Loucy (cell line): ENCODE results near the gene NR2F1-AS1.

Experiments
- EZH2phosphoT487 ChIP-seq: fragments of 200-600 bp; IDR thresholded peaks from 2 replicates; pipeline ENCODE4 v1.6.1; 2018; ENCODE audit warnings: antibody characterized with exemption, mild to moderate bottlenecking, moderate library complexity, borderline replicate concordance
- TF ChIP-seq, protein P1 (sequence below): fragments of 200-600 bp; sonication (generic); conservative IDR thresholded peaks from 2 replicates; pipeline ENCODE4 v1.5.1; 2014; ENCODE audit warnings: mild to moderate bottlenecking, antibody characterized with exemption, low read length

DNA sequence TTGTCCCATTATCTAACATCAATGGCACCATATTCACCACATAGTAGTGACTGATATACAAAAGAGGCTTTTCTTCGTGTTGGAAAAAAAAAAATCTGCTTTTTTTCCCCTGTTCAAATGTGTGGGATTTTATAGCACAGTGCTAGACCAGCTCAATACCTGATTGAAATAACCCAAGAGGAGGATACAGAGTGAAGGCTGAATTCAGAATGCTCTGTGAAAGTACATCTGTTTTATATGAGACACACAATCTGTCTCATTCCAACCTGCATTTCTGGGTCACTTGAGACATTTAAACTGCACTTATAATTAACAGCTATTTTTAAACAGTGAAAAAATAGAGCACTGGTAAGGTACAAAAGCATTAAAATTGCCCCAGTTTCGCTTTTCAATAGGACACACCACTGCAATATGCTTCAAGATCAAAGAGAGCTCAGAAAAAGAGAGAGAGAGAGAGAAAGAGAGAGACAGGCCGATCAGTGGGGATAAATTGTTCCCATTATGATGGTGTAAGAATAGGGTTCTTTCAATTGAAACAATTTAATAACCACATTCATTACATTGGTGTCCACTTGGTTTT lies 179.3 kb downstream of the NR2F1-AS1 start:
- TF ChIP-seq, protein P1, sequence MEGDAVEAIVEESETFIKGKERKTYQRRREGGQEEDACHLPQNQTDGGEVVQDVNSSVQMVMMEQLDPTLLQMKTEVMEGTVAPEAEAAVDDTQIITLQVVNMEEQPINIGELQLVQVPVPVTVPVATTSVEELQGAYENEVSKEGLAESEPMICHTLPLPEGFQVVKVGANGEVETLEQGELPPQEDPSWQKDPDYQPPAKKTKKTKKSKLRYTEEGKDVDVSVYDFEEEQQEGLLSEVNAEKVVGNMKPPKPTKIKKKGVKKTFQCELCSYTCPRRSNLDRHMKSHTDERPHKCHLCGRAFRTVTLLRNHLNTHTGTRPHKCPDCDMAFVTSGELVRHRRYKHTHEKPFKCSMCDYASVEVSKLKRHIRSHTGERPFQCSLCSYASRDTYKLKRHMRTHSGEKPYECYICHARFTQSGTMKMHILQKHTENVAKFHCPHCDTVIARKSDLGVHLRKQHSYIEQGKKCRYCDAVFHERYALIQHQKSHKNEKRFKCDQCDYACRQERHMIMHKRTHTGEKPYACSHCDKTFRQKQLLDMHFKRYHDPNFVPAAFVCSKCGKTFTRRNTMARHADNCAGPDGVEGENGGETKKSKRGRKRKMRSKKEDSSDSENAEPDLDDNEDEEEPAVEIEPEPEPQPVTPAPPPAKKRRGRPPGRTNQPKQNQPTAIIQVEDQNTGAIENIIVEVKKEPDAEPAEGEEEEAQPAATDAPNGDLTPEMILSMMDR, result no peak
- TF ChIP-seq EZH2phosphoT487, result no peak
